Suprapubic skin (tissue), 3 donors: ENCODE measurements around the gene CEP192.

ENCODE experiments used
- EP300 ChIP-seq: sonication (generic); formaldehyde crosslinking; IDR thresholded peaks from one replicate; pipeline ENCODE4 v1.6.1; 2017; ENCODE audit warnings: antibody characterized with exemption
- POLR2A ChIP-seq, 2 donors: fragments of 450-650 bp; IDR thresholded peaks; one replicate each; pipeline ENCODE4 v1.6.1; 2017; ENCODE audit warnings: antibody characterized with exemption in 2 of 2, mild to moderate bottlenecking in 2 of 2, moderate library complexity in 2 of 2
- TF ChIP-seq, protein P1 (sequence below), 2 donors: fragments of 200-600 bp in 1 of 2; fragments of 450-650 bp in 1 of 2; sonication (generic) in 1 of 2; IDR thresholded peaks; one replicate each; pipeline ENCODE4 v1.5.1; 2016 to 2019; ENCODE audit warnings: antibody characterized with exemption in 2 of 2, mild to moderate bottlenecking in 1 of 2, moderate library complexity in 1 of 2

DNA sequence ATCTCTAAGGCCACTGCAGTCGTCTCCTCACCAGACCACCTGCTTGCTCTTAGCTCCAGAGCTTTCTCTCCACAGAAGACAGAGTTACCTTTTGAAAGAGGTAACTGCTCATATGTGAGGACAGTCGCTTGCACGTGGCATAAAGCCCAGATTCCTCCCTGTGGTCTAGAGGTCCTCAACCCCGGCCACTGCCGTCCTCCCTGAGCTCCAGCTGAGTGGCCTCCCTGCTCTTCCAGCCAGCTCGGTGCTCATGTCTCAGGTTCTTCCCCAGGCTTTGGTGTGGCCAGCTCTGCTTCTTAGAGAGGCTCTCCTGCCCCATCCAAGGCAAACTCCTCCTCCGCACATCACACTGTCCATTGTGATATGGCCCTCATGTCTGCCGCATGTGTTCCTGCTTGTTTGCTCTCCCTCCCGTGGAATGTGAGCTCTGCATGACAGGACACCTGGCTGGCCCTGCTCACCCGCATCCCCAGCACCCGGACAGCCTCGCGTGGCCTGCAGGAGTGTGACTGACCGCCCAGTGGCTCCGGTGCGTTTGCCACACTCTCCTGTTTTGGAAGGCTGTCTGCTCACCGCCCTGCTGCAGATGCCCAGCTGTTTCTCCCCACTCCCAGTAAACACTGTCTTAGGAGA lies 135.9 kb downstream of the CEP192 start:
- no peak for TF ChIP-seq POLR2A (IDR thresholded peaks at IDR 0.05)
- no peak for TF ChIP-seq EP300
- TF ChIP-seq, protein P1, sequence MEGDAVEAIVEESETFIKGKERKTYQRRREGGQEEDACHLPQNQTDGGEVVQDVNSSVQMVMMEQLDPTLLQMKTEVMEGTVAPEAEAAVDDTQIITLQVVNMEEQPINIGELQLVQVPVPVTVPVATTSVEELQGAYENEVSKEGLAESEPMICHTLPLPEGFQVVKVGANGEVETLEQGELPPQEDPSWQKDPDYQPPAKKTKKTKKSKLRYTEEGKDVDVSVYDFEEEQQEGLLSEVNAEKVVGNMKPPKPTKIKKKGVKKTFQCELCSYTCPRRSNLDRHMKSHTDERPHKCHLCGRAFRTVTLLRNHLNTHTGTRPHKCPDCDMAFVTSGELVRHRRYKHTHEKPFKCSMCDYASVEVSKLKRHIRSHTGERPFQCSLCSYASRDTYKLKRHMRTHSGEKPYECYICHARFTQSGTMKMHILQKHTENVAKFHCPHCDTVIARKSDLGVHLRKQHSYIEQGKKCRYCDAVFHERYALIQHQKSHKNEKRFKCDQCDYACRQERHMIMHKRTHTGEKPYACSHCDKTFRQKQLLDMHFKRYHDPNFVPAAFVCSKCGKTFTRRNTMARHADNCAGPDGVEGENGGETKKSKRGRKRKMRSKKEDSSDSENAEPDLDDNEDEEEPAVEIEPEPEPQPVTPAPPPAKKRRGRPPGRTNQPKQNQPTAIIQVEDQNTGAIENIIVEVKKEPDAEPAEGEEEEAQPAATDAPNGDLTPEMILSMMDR (IDR thresholded peaks at IDR 0.05): no peak
